GM21786 (cell line): ENCODE results near the gene MGMT.

ENCODE experiments used
- ATAC-seq: cut with Tn5 transposase; IDR thresholded peaks from one replicate; pipeline ENCODE4 v1.9.1; 2021; ENCODE audit not compliant: unreplicated experiment

The MGMT gene

GRCh38 chr10:129678186-129678585, 211.1 kb downstream of the MGMT start:
- ATAC-seq, result no peak

- no peak for ATAC-seq
Measured at GRCh38 chr10:129679207-129679606, 212.2 kb downstream of the MGMT start.

GRCh38 chr10:129680661-129681344, 213.8 kb downstream of the MGMT start:
- no peak for ATAC-seq

DNA sequence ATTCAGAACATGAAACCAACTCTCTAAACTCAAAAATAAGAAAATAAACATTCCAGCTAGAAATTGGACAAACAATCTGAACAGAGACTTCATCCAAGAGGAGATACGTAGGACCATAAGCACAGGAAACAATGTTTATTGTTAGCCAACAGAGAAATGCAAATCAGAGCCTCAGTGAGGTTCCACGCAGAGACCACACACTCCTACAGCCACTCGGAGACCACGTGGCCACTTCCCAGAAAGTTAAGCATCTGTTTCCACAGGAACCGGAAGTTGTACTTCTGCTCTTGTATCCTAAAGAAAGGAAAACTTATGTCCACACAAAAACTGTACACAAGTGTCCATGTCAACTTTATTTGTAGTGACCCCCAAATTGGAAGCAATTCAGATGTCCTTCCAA, 214.8 kb downstream of the MGMT start:
- ATAC-seq, result no peak

DNA sequence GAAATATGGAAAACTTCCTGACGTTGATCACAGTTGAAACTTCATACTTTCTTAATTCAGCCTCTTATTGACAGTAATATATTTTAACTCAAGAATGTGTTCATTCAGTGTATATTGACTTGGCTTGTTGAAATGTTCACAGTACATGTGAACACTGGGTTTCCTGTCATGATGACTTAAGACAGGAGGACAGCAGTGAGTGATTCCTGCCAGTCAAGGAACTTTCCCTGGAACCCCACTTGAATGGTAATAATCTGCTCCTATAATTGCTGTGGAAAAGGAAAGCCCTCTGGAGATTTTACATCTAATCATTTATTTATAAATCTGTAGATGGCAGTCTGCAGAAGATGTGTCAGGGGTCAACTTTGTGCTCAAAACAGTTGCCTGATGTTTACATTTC, 216.5 kb downstream of the MGMT start:
- no peak for ATAC-seq

- no peak for ATAC-seq
Measured at GRCh38 chr10:129683920-129684319, 216.9 kb downstream of the MGMT start.

- no peak for ATAC-seq
Measured at GRCh38 chr10:129685271-129685670, 218.2 kb downstream of the MGMT start.

DNA sequence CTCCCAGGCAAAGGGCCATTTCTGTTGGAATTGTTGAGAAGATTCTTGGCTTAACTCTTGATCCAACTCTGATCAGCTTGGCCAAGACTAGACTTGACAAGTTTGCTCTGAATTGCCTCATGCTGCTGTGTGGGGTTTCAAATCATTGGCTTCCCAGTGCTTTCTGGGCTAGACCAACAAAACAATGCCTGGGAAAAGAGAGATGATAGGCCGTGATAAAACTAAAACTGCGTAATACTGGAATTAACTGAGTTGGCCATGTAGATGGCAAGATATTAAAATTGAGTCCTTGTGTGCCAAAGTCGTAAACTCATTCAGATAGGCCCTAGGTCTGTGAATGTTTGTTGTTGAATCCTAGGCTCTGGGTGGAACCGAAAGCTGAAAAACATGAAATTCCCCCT, 222.6 kb downstream of the MGMT start:
- ATAC-seq, result no peak

DNA sequence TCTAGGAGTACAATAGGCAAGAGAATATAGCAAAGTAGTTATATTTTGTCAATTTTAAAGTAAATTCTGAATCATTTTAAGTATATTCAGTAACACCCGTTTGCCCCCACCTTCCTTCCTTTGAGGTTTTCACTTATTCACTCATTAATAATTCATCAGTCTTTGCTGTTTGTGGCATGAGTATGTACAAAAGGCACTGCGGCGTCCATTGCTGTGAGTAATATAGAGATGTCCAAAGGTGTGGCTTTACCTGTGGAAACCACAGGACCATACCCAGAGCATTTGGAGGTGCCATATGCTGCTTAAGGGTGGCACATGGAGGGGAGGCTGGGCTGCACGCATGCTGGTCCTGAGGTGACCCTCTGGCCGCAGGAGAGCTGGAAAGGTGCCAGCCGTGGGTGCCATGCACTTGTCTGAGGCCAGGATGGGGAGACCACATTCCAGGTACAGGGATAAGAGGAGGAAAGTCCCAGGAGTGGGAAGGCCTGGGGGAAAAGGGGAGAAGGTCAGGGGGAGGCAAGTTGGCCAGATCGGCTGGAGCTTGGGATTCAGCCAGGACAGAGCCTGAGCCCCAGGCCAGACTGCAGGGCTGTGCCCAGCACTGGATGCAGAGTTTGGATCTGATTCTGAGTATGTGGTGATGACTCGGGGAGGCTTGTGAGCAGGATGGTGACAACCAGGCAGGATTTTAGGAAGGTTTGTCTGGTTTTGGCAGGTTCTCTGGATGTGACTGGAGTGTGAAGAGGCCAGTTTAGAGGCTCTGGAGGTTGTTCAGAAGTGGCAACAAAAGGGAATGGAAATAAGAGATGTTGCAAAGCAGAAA, 223.4 kb downstream of the MGMT start:
- ATAC-seq, result no peak

GRCh38 chr10:129692695-129693094, 225.7 kb downstream of the MGMT start:
- no peak for ATAC-seq

- no peak for ATAC-seq
Measured at GRCh38 chr10:129693382-129693781, 226.3 kb downstream of the MGMT start.

DNA sequence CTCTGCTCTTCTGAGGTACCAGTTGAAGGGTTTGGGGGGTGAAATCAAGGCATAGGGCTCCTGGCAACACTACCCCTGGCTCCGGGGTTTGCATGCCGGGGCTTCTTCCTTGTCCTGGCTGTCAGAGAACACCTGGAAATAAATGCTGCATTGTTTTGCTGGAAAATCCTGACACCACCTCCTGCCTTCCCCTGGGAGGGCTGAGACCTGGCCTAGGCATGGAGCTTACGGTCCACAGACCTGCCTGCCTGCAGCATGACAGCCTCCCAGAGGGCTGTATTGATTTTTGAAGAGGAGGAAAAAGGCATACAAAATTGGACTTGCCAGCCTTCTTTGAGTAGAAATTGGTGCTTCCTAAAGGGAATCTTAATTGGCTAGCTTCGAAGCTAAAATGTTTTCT, 227.1 kb downstream of the MGMT start:
- no peak for ATAC-seq

GRCh38 chr10:129694691-129695243, 227.7 kb downstream of the MGMT start:
- no peak for ATAC-seq

- no peak for ATAC-seq
Measured at GRCh38 chr10:129695671-129696070, 228.6 kb downstream of the MGMT start.

- ATAC-seq, result no peak
Measured at GRCh38 chr10:129696636-129697035, 229.6 kb downstream of the MGMT start.

DNA sequence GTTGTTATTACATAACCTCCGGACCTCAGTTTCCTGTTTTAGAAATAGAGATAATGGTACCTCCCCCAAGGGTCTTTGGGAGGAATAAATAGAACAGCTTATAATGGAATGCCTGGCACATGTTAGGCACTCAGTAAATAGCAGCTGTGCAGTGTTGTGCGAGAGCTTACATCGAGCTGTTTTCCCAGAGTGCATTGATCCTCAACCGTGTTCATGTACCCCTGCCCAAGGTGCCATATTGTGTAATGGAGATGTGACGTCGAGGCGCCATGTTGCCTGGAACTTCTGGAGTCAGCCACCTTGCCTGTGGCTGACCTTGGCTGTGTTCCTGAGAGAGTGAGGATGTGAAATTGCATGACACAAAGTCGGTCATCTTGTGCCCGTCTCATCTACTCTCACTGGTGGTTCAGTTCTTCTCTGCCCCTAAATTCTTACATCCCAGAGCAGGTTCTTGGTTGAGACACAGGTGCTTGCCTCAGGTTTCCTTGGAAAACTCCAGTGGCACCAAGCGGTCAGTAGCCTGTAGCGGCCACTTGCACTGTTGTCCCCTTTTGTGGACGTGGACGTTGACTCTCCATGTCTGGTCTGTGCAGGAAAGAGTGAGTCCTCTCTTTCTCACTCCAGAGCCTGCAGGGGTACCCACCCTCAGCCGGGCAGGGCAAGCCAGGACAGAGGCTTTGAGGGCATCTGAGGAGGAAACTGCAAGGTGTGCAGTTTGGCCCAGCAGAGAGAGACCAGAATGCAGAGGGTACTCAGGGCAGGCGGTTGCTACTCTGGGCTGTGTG, 230.6 kb downstream of the MGMT start:
- no peak for ATAC-seq

DNA sequence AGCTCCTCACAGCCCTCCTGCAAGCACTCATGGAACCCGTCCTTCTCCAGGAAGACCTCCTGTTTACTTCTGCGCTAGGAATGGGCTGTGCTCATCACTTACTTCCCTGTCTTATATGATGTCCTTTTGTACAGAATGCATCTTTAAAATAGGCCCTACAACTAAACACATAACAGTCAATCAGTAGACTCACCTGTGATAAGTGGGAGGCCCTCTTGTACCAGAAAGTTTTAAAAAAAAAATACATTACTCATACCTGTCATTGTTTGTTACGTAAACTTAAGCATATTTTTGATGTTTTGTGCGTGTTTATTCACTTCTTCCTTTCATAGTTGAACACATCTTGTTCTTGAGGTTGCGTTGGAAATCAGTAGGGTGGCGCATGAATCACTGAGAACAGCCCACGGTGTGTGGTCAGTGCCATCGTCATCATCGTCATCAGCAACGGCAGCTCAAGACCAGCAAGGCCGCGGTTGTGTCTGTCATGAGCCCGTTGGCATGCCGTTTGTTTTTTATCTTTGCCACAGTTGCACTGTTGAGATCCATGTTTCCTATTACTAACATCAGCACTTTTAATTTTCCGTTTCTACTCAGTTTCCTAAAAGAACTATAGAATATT, 232.8 kb downstream of the MGMT start:
- ATAC-seq, result no peak

- ATAC-seq, result no peak
Measured at GRCh38 chr10:129702605-129703004, 235.6 kb downstream of the MGMT start.

DNA sequence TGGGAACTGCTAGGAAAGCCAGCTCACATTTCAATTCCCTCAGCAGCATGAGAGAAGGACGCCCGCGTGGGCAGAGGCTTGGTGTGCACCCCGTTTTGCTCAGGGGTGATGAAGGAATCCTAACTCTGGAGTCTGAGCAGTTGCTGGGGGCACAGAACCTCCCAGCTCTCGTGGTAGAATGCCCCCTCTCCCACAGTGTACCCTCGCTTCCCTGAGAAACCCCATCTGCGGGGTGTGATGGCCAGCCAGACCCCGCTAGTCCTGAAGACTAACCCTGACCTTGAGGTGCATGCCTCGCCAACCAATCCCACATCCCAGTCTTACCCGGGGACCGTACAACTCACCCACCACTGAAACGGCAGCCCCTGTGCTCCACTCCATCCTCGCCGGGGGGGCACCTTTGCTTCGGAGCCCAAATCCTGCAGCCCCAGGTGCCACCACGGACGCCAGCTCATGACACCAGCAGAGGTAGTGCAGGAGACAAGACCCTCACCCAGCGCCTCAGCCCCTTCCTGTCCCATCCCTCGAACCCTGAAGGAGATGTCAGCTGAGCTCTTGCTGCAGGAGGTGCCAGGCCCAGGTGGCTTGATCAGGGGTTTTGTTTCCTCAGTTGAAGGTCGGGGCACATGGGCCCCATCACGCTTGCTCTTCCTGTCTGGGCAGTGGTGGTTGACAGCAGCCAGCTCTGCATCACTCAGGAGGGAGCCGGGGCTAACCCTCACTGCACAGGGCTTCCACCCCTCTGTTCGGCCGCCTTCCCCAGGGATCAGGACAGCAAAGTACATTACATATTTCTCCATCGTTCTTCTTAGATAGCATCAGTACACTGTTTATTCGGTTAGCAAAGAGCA, 236.5 kb downstream of the MGMT start:
- no peak for ATAC-seq

DNA sequence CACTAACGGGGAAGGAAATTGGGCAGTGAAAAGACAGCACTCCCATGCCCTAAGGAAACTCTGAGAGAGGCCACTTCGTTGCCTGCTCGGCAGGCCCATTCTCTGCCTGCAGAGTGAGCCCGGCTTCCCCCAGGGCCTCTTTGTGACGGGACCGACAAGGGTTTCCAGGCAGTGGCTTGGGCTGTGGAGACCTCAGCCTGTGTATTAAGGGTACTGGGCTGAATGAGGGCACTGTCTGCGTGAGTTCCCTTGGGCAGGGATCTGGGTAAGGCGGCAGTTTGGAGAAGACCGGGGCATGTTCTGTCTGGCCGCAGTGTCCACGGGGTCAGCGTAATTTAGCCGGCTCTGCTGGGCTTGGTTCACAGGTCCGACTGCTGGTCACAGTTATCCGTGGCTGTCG, 237.2 kb downstream of the MGMT start:
- no peak for ATAC-seq
